ENCODE data around the gene NAXE.
"Not testable (repeated sequence)": the region's sequence is repeated elsewhere in the genome, so short reads cannot be mapped to it uniquely, and the experiment has no call there.

The NAXE gene

GRCh38 chr1:156583821-156584622 is 7.6 kb upstream of the NAXE start:
- H3K4me3 ChIP-seq (ENCODE audit: low read depth, low read length): no peak overlapping the region

DNA sequence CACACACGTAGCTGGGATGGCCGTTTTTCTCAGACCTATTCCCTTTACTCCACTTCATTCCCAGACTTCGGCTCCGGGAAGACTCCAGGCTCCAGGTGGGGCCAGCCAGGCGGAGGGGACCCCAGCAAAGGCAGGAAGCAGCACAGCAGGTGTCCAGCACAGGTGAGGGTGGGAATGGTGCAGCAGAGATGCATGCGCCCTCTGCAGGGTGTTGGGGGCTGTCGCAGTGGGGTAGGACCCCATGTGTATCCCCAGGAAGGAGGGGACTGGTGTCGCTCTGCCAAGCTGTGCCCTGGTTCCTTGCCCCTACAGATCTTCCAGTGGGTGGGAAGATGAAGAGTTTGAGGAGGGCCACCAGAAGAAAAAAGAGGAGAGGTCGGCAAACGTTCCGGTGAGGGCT is 6.8 kb upstream of the NAXE start:
- TF ChIP-seq CTCF (IDR thresholded peaks at IDR 0.05; ENCODE audit: borderline replicate concordance, insufficient read depth, low read depth, low read length): peak; percentile 66
- no peak overlapping the region for H3K4me3 ChIP-seq (ENCODE audit: low read depth, low read length)

More at GRCh38 chr1:156583821-156584622, 7.6 kb upstream of the NAXE start:
- TF ChIP-seq CTCF (IDR thresholded peaks at IDR 0.05; ENCODE audit: borderline replicate concordance, insufficient read depth, low read depth, low read length): peak; percentile 85

DNA sequence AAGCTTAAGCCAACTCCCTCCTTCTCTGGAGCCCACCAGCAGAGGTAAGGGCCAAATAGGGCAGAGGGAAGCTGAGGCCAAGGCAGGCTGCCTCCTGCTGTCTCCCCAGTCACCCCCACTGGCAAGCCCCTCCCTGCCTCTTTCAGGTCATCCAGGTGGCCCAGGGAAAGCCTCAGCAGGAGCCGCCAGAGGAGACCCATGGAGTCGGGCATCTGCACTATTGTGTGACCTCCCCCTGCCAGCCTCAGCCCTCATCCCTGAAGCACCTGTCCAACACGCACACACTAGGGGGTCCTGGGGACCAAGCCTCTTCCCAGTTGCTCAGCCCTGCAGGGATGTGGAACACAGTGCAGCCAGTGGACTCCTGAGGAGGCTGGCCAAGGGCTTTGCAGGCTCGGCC is 5.3 kb upstream of the NAXE start:
- TF ChIP-seq CTCF (IDR thresholded peaks at IDR 0.05; ENCODE audit: borderline replicate concordance, insufficient read depth, low read depth, low read length): no peak
- H3K4me3 ChIP-seq (ENCODE audit: low read depth, low read length): no peak overlapping the region

- no peak overlapping the region for H3K4me3 ChIP-seq (ENCODE audit: low read depth, low read length)
- TF ChIP-seq CTCF (IDR thresholded peaks at IDR 0.05; ENCODE audit: borderline replicate concordance, insufficient read depth, low read depth, low read length): no peak
Measured at GRCh38 chr1:156586892-156587477, 4.6 kb upstream of the NAXE start.

DNA sequence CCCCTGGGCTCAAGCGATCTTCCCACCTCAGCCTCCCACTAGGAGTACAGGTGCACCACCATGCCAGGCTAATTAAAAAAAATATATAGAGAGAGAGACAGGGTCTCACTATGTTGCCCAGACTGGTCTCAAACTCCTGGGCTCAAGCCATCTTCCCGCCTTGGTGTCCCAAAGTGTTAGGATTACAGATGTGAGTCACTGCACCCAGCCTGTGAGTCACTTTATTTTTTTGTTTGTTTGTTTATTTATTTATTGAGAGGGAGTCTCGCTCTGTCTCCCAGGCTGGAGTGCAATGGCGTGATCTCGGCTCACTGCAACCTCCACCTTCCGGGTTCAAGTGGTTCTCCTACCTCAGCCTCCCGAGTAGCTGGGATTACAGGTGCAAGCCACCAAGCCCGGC is 3.6 kb upstream of the NAXE start:
- not testable (repeated sequence) for H3K4me3 ChIP-seq (ENCODE audit: low read depth, low read length)

GRCh38 chr1:156589546-156589945 is 2.0 kb upstream of the NAXE start:
- no peak overlapping the region for H3K4me3 ChIP-seq (ENCODE audit: low read depth, low read length)
- no peak for TF ChIP-seq CTCF (IDR thresholded peaks at IDR 0.05; ENCODE audit: borderline replicate concordance, insufficient read depth, low read depth, low read length)

DNA sequence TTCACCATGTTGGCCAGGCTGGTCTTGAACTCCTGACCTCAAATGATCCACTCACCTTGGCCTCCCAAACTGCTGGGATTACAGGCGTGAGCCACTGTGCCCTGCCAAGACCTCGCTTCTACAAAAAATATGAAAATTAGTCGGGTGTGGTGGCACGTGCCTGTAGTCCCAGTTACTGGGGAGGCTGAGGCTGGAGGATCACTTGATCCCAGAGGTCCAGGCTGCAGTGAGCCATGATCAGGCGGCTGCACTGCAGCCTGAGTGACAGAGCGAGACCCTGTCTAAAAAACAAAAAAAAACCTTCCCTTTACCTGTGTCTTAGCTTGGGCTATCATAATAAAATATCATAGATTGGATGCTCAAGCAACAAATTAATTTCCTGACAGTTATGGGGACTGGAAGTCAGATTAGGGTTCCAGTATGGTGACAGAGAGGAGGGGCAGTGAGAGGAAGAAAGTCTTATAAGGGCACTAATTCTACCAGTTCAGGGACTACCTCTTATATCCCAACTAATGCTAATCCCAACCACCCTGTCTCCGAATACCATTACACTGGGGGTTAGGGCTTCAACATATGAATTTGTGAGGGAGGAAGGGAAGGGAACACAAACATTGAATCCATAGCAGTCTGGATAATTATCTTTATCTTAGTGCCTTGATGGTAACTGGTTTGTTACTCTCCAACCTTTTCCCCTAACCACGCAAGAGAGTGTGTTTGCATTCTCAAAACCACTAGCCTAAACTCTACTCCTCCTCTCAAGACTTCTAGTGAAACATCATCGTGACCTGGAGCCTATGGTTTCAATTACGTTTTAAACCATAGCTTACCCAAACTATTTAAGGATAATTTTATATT is 1.0 kb upstream of the NAXE start:
- H3K4me3 ChIP-seq (ENCODE audit: low read depth, low read length): no peak overlapping the region
- no peak for TF ChIP-seq CTCF (IDR thresholded peaks at IDR 0.05; ENCODE audit: borderline replicate concordance, insufficient read depth, low read depth, low read length)

All from GM12875 (cell line).